ENCODE data around the gene ZHX3. TPM values are rescaled to one million over a fixed set of nuclear protein-coding genes. Genes with fewer than 3 reads are reported as not detected.

Gene ZHX3
- total and polyA plus RNA-seq, 2 of the 4 experiments (the other 2 are of a cell fraction) = 25.0 to 28.0 TPM

GRCh38 chr20:41205313-41205712, 112.2 kb downstream of the ZHX3 start:
- Histone ChIP-seq H3K4ac (ENCODE audit: low read depth, low read length) (no peak overlapping the region), H2BK120ac (ENCODE audit: low read depth, low read length) (no peak overlapping the region), H4K5ac (ENCODE audit: low read depth, low read length) (no peak overlapping the region), H3K9ac (ENCODE audit: low read depth, low read length) (no peak overlapping the region), H3K18ac (ENCODE audit: low read depth, low read length) (no peak overlapping the region), H2BK20ac (ENCODE audit: low read depth, low read length) (no peak overlapping the region), H3K56ac (ENCODE audit: extremely low read depth, insufficient read depth, low read length) (no peak overlapping the region), H3K23ac (ENCODE audit: low read depth, low read length) (no peak overlapping the region), H3K4me3 (ENCODE audit: insufficient read depth, low read depth, low read length) (no peak overlapping the region), H3K4me2 (ENCODE audit: low read depth, low read length) (no peak overlapping the region), H3K14ac (replicated peaks; ENCODE audit: low read depth, low read length) (no peak overlapping the region), H3K79me1 (ENCODE audit: low read depth in 1 of 2, low read length in 2 of 2) (peaks cover 17 to 49% of the 10 kb centered on the region in 2 experiments), H4K91ac (ENCODE audit: insufficient read depth, low read depth, low read length) (no peak overlapping the region), H3K36me3 (ENCODE audit: control insufficient read depth, insufficient read depth, low read length) (peaks cover 30% of the 10 kb centered on the region), H4K20me1 (ENCODE audit: insufficient read depth, low read length) (no peaks in the 10 kb centered on the region), H2BK15ac (ENCODE audit: low read depth, low read length) (no peak overlapping the region), H3K9me1 (ENCODE audit: insufficient read depth, low read length) (peaks cover 10% of the 10 kb centered on the region; the same call in 1 of the 2 replicates), H2BK5ac (ENCODE audit: low read depth, low read length, poor library complexity, severe bottlenecking) (no peak overlapping the region), H4K8ac (ENCODE audit: low read depth in 2 of 2, low read length in 2 of 2) (no peak overlapping the region), H3K4me1 (ENCODE audit: control insufficient read depth, insufficient read depth, low read length) (0 out of 2 replicates have a peak, but pooled peaks cover 1% of the 10 kb centered on the region), H3K27ac (ENCODE audit: insufficient read depth, low read length) (no peak overlapping the region), H2AK5ac (ENCODE audit: low read depth, low read length) (no peak overlapping the region), H3K27me3 (ENCODE audit: control insufficient read depth, insufficient read depth, low read length) (no peaks in the 10 kb centered on the region), H3K9me3 (ENCODE audit: control insufficient read depth, insufficient read depth, low read length) (no peaks in the 10 kb centered on the region; the same call in 1 of the 2 replicates), H2AFZ (replicated peaks; ENCODE audit: low read length, poor library complexity) (no peak overlapping the region), H2AK9ac (replicated peaks; ENCODE audit: low read depth, low read length, poor library complexity) (no peak overlapping the region)
- no TSS peak for BruUV-seq (replicated peaks)
- 87% methylated on average over 5 of the region's 11 CpGs; no CpG with 5 or more reads in 1 of the 2 experiments for WGBS, 2 experiments (ENCODE audit: extremely low coverage in 2 of 2, insufficient read length in 1 of 2)
- no peak for ATAC-seq (ENCODE audit: low read depth)
- DNase-seq = no peak
- POLR2A ChIA-PET (ENCODE audit: unreplicated experiment) = no interaction called here
- intact Hi-C loops (cut with micrococcal nuclease) (no loop called here), in situ Hi-C loops (cut with MboI; ENCODE audit: low sequenced_read_pairs) (no loop called here), dilution Hi-C loops (cut with HindIII; ENCODE audit: low sequenced_read_pairs, unreplicated experiment) (no loop called here)
- TF ChIP-seq POLR2A (IDR thresholded peaks at IDR 0.05; ENCODE audit: low read depth, low read length) = no peak
- TF ChIP-seq ELK1 (IDR thresholded peaks at IDR 0.05; ENCODE audit: borderline replicate concordance, low read depth, low read length) = no peak
- no peak for TF ChIP-seq CTCF (conservative IDR thresholded peaks at IDR 0.05; ENCODE audit: low read depth, low read length)
- TF ChIP-seq RAD21 (IDR thresholded peaks at IDR 0.05; ENCODE audit: low read length) = no peak
- no peak for TF ChIP-seq CHD1 (IDR thresholded peaks at IDR 0.05; ENCODE audit: low read depth, low read length)
- TF ChIP-seq FOS (IDR thresholded peaks at IDR 0.05; ENCODE audit: low read depth, low read length) = no peak
- TF ChIP-seq SMC3 (IDR thresholded peaks at IDR 0.05; ENCODE audit: low read depth, low read length) = no peak
- no peak for TF ChIP-seq BHLHE40 (IDR thresholded peaks at IDR 0.05; ENCODE audit: low read depth, low read length)
- TF ChIP-seq RCOR1 (IDR thresholded peaks at IDR 0.05; ENCODE audit: insufficient replicate concordance, low read length) = no peak
- CTCF ChIA-PET = no interaction called here
